Natural killer cell (primary cell): ENCODE results near the gene SH2D6. TPM values are rescaled to one million over a fixed set of nuclear protein-coding genes. Genes with fewer than 3 reads are reported as not detected.

Source experiments
- ATAC-seq, 3 donors: fragments of 150-1000 bp in 2 of 3; fragments of 200-7000 bp in 1 of 3; cut with Tn5 transposase; 1 replicate in 1 of 3; 2 replicates in 2 of 3; pipeline ENCODE4 v1.10.0; 2021; ENCODE audit warnings: mild to moderate bottlenecking in 2 of 3, moderate library complexity in 2 of 3
- DNase-seq, 2 donors: peaks; one replicate each; pipeline versions ENCODE4 v3.0.0 to v3.0.0-alpha.2; 2013 to 2021; ENCODE audit warnings: mixed read lengths in 1 of 2
- H3K27ac ChIP-seq: one replicate; pipeline ENCODE4 v1.5.1; 2013; ENCODE audit warnings: mild to moderate bottlenecking, low read length
- H3K27me3 ChIP-seq: one replicate; pipeline ENCODE4 v1.6.1; 2013; ENCODE audit warnings: low read length; ENCODE audit not compliant: control insufficient read depth, insufficient read depth
- H3K36me3 ChIP-seq: one replicate; pipeline ENCODE4 v1.6.1; 2013; ENCODE audit warnings: low read length; ENCODE audit not compliant: control insufficient read depth, insufficient read depth
- H3K4me1 ChIP-seq: one replicate; pipeline ENCODE4 v1.6.1; 2013; ENCODE audit warnings: low read length; ENCODE audit not compliant: control insufficient read depth, insufficient read depth
- H3K4me3 ChIP-seq: one replicate; pipeline ENCODE4 v1.5.1; 2013; ENCODE audit warnings: low read length
- H3K9me3 ChIP-seq: one replicate; pipeline ENCODE4 v1.6.1; 2013; ENCODE audit warnings: low read length; ENCODE audit not compliant: control insufficient read depth, insufficient read depth
- H3K27ac Mint-ChIP-seq, 2 donors: one replicate each; pipeline ENCODE4 v1.8.0; 2022; ENCODE audit warnings: mild to moderate bottlenecking in 2 of 2, mixed read lengths in 2 of 2, moderate library complexity in 1 of 2
- H3K27me3 Mint-ChIP-seq, 2 donors: one replicate each; pipeline ENCODE4 v1.8.0; 2022; ENCODE audit warnings: low read depth in 2 of 2, mixed read lengths in 2 of 2
- H3K36me3 Mint-ChIP-seq: one replicate; pipeline ENCODE4 v1.8.0; 2022; ENCODE audit warnings: mixed read lengths
- H3K4me1 Mint-ChIP-seq, 2 donors: one replicate each; pipeline ENCODE4 v1.8.0; 2022; ENCODE audit warnings: mixed read lengths in 2 of 2
- H3K4me3 Mint-ChIP-seq: one replicate; pipeline ENCODE4 v1.8.0; 2022; ENCODE audit warnings: mild to moderate bottlenecking, moderate library complexity, mixed read lengths
- H3K9me3 Mint-ChIP-seq, 2 donors: one replicate each; pipeline ENCODE4 v1.8.0; 2022; ENCODE audit warnings: mixed read lengths in 2 of 2
- CTCF ChIP-seq: fragments of 200-600 bp; IDR thresholded peaks from one replicate; pipeline ENCODE4 v1.8.0; 2022; ENCODE audit warnings: antibody characterized with exemption
- WGBS: methylation state at CpG from one replicate; pipeline ENCODE4 v1.1.7; 2013; ENCODE audit warnings: missing lambda C conversion rate; ENCODE audit not compliant: insufficient coverage; 5-methylcytosine and 5-hydroxymethylcytosine counted together
- intact Hi-C: fragments of 100-400 bp; cut with micrococcal nuclease; formaldehyde crosslinking; loops from one replicate; pipeline ENCODE4 v1.14.2; 2022
- total RNA-seq, 4 donors: library from RNA; stranded (reverse); fragments of 120-200 nt in 1 of 4; gene quantifications; one replicate each; pipeline versions ENCODE4 v1.2.3 to v1.2.4, GENCODE V29; 2013 to 2022

SH2D6 gene
- total RNA-seq, 3 donors from 2014 or later (not counting 1 experiment from before 2014, with no cell fraction given), result 0.21 to 0.57 TPM; not detected in 1

DNA sequence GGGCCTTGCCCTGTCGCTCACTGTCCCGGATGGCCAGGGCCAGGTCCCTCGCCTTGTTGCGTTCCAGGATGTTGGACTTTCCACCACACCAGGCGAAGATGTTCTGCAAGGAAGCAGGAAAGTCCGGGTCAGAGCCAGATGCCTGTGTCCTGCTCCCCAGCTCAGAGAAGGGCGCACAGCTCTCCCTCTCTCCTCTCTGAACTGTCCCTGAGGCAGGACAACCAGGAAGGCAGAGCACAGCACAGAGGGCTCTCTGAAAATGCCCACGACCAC is 19.4 kb upstream of the SH2D6 start:
- DNase-seq, result no peak
- peaks cover 4% of the 10 kb centered on the region for H3K9me3 ChIP-seq
- peaks cover 0 to 3% of the 10 kb centered on the region in 2 donors for H3K9me3 Mint-ChIP-seq
- peaks cover 3% of the 10 kb centered on the region for H3K36me3 ChIP-seq
- H3K27ac Mint-ChIP-seq, result no peak overlapping the region
- H3K27ac ChIP-seq, result no peak overlapping the region
- H3K27me3 ChIP-seq, result no peaks in the 10 kb centered on the region
- no peaks in the 10 kb centered on the region for H3K4me1 ChIP-seq
- TF ChIP-seq CTCF, result no peak
- H3K4me3 Mint-ChIP-seq, result no peak overlapping the region
- H3K27me3 Mint-ChIP-seq, result no peaks in the 10 kb centered on the region
- no peak for ATAC-seq
- H3K4me3 ChIP-seq, result no peak overlapping the region
- intact Hi-C loops, result no loop called here
- 94% methylated on average over 8 of the region's 8 CpGs for WGBS
- no peaks in the 10 kb centered on the region for H3K36me3 Mint-ChIP-seq
- H3K4me1 Mint-ChIP-seq, result peaks cover 5 to 9% of the 10 kb centered on the region in 2 donors

DNA sequence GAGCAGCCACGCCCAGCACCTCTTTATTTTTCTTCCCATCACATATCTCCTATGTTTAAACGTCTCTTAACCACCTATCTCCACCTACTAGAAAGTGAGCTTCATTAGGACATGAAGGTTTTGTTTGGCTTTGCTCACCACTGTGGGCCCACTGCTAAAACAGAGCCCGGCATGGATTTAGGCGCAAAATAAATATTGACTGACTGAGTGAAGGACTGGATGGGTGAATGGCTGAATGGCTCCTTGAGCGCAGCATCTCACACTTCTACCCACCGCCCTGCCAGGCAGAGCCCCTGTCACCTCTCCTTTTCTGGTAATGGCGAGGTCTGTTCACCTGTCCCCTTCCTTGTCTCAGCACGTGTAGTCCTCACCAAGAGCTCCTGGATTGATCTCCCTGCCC is 18.5 kb upstream of the SH2D6 start:
- no peak overlapping the region for H3K27ac Mint-ChIP-seq
- peaks cover 0 to 3% of the 10 kb centered on the region in 2 donors for H3K9me3 Mint-ChIP-seq
- H3K36me3 Mint-ChIP-seq, result no peaks in the 10 kb centered on the region
- DNase-seq (no peak), ATAC-seq (no peak)
- H3K9me3 ChIP-seq, result peaks cover 4% of the 10 kb centered on the region
- WGBS, result 92% methylated on average over 8 of the region's 8 CpGs
- no peaks in the 10 kb centered on the region for H3K27me3 ChIP-seq
- intact Hi-C loops, result no loop called here
- peaks cover under 1% of the 10 kb centered on the region for H3K4me1 ChIP-seq
- H3K27ac ChIP-seq, result no peak overlapping the region
- no peaks in the 10 kb centered on the region for H3K27me3 Mint-ChIP-seq
- H3K4me1 Mint-ChIP-seq, result peaks cover 8 to 10% of the 10 kb centered on the region in 2 donors
- no peak for TF ChIP-seq CTCF
- peaks cover 3% of the 10 kb centered on the region for H3K36me3 ChIP-seq
- no peak overlapping the region for H3K4me3 Mint-ChIP-seq
- H3K4me3 ChIP-seq, result no peak overlapping the region

GRCh38 chr2:85400541-85401463 is 17.7 kb upstream of the SH2D6 start:
- H3K4me1 ChIP-seq, result peaks cover 8% of the 10 kb centered on the region
- H3K4me1 Mint-ChIP-seq, result peaks cover 16 to 18% of the 10 kb centered on the region in 2 donors
- peaks cover 3% of the 10 kb centered on the region for H3K36me3 ChIP-seq

More at GRCh38 chr2:85400541-85401463, 17.7 kb upstream of the SH2D6 start:
- Histone ChIP-seq H3K9me3 (peaks cover 4% of the 10 kb centered on the region), H3K27me3 (no peaks in the 10 kb centered on the region), H3K4me3 (no peak overlapping the region), H3K27ac (no peak overlapping the region)
- no peak for TF ChIP-seq CTCF
- DNase-seq, result no peak
- no peak for ATAC-seq
- intact Hi-C loops, result no loop called here
- Mint-ChIP-seq H3K27ac (no peak overlapping the region), H3K9me3 (peaks cover 2 to 3% of the 10 kb centered on the region in 2 donors), H3K4me3 (no peak overlapping the region), H3K36me3 (no peaks in the 10 kb centered on the region), H3K27me3 (no peaks in the 10 kb centered on the region)
- 93% methylated on average over 14 of the region's 14 CpGs for WGBS
